Bone marrow (tissue), 2 donors: Measurements from ENCODE around the gene C11orf24.
"Not testable (repeated sequence)": the region's sequence is repeated elsewhere in the genome, so short reads cannot be mapped to it uniquely, and the experiment has no call there.

ENCODE experiments used
- DNase-seq, 2 donors: peaks; one replicate each; lab custom pipeline; 2025; lab: John Stamatoyannopoulos, UW

Gene C11orf24

GRCh38 chr11:68299517-68299879 is 27.7 kb upstream of the C11orf24 start:
- not testable (repeated sequence) for DNase-seq

GRCh38 chr11:68298659-68299516 is 27.1 kb upstream of the C11orf24 start:
- DNase-seq: no peak

GRCh38 chr11:68297812-68298658 is 26.3 kb upstream of the C11orf24 start:
- DNase-seq: peak; percentile 66 to 68

DNA sequence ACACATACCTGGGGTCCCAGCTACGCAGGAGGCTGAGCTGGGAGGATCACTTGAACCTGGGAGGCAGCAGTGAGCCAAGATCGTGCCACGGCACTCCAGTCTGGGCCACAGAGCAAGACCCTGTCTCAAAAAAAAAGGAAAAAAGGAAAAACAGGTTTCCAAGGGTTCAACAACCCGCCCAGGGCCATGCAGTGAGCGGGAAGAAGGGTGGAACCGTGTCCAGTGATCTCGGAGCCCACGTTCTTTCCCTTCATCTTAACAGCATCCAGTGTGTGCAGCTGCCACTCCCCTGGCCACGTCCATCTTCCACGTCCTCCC is 25.7 kb upstream of the C11orf24 start:
- DNase-seq: no peak

DNA sequence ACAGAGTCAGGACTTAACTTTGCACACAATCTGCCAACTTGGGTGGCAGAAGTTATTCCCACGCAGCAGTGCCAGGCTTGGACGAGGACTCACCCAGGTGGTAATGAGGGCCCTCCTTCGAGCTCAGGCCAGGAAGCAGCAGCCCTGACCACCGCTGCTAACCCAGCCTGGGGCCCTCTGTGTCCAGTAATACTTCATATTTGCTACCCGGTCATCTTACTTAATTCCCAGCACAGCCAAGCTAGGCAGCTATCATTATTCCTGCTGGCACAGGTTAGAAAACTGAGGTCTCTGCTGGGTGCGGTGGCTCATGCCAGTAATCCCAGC is 25.2 kb upstream of the C11orf24 start:
- DNase-seq: no peak

DNA sequence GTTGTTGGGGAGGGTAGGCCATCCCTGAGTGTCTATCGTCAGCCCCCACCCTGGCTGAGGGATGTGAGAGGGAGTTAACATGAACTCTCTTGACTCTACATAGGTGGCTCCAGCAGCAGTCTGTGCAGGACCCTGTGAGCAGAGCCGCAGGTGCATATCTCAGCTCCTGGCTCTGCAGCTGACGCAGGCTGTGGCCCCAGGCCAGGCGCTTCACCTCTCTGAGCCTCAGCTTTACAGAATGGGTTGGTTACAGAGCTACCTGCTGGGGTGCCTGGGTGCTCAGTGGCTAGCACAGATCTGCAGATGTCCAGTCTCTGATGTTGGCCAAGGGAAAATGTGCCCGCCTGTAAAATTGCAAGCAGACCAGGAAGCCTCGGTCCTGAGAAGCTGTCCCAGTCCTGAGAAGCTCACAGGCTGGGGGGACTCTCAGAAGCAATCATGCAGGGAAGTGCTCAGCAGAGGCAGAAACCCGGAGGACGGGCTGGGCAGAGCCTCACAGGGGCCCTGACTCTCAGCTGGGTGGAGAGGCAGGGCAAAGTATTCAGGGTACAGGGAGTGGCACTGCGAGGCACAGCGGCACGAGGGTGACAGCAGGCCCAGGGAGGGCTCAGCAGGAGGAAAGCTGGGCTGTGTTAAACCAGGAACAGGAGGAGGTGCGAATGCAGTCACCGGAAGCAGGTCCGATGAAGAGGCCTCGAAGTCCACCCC is 24.7 kb upstream of the C11orf24 start:
- DNase-seq: no peak

- DNase-seq: no peak
These were observed 24.2 kb upstream of the C11orf24 start for GRCh38 chr11:68295940-68296339.

- DNase-seq: no peak
These were observed 23.5 kb upstream of the C11orf24 start for GRCh38 chr11:68295271-68295670.

GRCh38 chr11:68293708-68294107 is 21.9 kb upstream of the C11orf24 start:
- DNase-seq: no peak

DNA sequence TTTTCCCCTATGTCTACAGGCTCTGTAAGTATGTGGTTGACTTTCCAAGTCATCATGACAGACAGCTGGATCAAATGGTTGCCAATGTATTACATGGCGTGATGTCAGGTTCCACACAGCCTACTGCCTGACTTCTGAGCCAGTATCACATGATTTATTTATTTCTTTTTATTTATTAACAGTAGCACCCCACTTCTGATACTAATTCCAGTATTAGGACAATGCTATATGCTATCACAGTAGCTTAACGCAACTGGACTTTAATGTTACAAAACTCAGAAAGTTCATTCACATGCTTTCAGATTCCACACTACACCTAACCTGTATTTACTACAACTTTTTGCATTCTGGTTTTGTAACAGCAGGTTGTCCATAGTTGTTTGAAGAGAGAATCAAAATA is 17.7 kb upstream of the C11orf24 start:
- no peak for DNase-seq

DNA sequence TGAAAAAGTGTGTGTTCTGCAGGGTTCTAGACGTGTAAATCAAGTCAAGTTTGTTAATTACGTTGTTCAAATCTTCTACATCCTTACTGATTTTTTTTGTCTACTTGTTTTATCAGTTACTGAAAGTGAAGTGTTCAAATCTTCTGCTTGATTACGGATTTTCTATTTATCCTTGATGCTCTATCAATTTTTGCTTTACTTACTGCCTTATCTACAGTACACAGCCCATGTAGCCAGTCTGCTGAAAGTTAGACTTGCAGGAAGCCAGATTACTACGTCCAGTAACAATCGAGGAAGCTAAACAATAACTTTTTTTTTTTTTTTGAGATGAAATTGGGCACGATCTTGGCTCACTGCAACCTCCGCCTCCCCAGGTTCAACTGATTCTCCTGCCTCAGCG is 15.6 kb upstream of the C11orf24 start:
- no peak for DNase-seq

DNA sequence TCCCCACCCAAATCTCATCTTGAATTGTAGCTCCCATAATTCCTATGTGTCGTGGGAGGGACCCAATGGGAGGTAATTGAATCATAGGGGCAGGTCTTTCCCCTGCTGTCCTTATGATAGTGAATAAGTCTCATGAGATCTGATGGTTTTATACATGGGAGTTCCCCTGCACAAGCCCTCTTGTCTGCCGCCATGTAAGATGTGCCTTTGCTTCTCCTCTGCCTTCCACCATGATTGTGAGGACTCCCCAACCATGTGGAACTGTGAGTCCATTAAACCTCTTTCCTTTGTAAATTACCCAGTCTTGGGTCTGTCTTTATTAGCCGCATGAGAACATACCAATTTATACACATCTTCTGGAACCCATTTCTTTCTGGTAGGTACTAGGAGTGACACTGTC is 12.8 kb upstream of the C11orf24 start:
- not testable (repeated sequence) for DNase-seq

- no peak for DNase-seq
These were observed 11.1 kb upstream of the C11orf24 start for GRCh38 chr11:68282861-68283230.

DNA sequence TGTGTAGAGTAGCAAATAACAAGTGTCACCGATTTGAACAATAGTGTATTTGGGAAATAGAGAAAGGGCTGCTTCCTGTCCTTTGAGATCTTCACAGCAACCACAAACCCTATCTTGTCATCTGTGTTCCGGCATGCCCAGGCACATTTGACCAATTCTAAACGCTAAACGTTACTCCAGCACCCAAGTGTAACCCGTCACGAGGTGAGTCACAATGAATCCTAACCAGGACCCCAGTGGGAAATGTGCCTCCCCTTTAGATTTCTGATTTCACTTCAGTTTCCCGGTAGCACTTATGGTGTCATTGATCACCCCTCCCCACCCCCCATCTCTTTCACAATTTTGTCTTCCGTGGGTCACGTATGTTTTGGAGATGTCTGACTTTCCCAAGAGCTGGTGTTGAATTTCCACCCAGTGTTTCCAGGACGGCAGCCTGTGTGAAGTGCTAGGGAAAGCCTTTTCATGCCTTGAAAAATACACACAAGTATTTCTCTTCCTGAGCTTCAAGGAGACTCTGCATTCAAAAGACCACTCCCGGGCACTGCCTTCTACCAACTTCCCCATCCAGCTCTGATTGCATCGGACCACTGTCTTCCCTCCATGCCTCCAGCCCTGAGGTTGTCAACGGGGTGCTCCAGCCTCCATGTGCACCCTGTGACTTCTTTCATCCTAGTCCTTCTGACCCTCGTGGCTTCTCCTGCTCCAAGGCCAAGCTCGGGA is 10.5 kb upstream of the C11orf24 start:
- DNase-seq: peak in 1 of 2 donors; percentile 98

DNA sequence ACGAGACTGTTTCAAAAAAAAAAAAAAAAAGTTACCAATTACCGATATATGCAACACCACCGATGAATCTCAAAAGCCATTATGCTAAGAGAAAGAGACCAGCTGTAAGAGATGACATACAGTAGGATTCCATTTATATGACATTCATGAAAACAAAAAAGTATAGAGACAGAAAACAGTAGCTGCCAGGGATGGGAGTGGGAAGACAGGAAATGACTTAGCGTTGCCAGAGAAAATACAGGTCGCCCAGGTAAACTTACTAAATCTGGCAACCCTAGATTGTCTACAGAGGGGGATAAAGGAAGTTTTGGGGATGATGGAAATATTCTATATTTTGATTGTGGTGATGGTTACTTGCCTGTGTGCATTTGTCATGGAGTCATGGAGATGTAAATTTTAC is 7.9 kb upstream of the C11orf24 start:
- no peak for DNase-seq

DNA sequence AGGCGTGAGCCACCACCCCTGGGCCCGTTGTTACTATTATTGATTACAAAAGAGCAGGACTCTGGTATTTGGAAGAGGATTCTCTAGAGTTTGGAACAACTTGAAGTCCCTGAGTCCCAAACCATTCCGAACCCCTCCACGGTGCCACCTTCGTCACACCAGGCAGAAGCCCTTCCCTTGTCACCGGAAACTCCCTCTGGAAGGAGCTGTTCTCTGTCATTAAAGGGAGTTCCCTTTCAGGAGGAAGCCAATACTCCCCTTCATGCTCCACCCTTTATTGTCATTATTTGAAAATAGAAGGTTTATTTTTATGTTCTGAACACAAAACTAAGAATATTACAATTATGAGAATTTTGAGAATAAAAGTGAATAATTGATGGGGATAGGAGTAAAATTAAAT is 5.1 kb upstream of the C11orf24 start:
- no peak for DNase-seq

- no peak for DNase-seq
These were observed 4.1 kb upstream of the C11orf24 start for GRCh38 chr11:68275721-68276507.

DNA sequence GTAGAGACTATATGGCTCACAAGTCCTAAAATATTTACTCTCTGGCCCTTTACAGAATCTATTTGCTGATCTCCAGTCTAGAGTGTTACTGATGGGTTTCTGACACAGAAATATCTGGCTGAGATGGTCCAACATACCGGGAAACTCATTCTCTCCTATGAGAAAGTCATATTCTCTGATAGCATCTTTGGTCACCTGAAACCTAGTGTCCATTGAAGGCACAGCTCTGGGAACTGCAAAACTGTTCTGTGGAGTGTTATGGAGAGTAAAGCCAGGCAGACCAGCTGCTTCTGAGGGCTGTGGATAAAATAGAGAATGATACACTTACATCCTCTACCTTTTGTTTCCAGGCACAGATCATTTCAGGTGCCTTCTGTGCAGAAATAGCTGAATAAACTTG is 2.5 kb upstream of the C11orf24 start:
- no peak for DNase-seq

DNA sequence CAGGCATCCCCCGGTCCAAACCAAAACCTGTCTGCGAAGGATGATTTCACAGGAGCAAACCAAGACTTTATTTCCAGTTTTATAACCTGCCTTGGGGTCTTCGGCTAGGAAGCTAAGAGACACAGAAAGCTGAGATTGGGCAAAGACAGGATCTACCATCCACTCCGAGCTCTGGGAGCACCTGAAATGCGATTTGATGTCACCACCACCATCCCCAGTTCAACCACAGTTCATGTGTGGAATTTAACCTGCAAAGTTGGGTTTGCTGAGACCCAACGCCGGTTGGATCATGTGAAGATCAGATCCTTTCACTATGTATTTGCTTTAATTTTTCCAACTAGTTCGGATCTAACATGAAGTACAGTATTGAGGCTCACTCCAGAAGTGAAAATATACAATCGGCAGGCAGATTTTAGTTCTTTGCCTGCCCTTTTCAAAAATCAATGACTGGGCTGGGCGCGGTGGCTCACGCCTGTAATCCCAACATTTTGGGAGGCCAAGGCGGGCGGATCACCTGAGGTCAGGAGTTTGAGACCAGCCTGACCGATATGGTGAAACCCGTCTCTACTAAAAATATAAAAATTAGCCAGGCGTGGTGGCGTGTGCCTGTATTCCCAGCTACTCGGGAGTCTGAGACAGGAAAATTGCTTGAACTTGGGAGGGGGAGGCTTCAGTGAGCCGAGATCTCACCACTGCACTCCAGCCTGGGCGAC is 1.4 kb upstream of the C11orf24 start:
- DNase-seq: no peak

DNA sequence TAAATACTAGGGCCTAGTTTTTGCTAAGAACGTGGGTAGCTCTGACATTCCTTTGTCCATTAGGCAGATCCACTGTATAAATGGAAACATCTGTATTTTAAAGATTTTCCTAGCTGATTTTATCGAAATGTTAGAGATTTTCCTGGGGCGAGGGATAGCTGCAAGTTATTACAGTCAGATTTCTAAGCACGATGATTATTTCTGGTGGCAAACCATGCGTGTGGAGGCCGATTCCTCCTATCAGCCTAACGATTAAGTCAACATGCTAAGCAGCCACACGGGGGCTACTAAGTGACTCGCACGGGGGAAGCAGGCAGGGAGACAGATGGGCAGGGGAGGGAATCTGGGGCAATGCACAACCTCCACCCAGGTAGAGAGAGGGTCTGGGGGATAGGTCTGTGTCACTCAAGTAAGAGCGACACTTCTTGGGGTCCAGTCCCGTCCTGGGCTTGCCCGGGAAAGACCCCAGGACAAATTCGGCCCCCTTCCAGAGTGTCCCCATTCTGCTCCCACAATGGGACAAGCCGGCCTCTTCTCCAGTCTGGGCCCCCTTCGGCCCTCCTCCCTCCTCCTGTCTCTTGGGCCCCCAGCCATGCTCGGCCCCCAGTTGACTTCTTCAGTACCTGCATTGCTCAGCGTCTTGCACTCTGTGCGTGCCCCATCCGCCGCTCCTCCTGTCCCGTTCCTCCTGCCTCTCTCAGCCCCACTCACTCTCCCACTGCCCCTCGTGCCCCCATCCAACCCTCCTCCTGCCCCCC is 571 bp downstream of the C11orf24 start:
- peak; percentile 57 to 62 for DNase-seq
